Fibroblast of skin of right biceps (primary cell): ENCODE data around the gene SLC26A11.
A peak's percentile ranks its signal among the peaks of the same experiment; 100 is the strongest.
"Not testable (repeated sequence)": the region's sequence is repeated elsewhere in the genome, so short reads cannot be mapped to it uniquely, and the experiment has no call there.

ENCODE experiments used
- DNase-seq: peaks from one replicate; pipeline ENCODE4 v3.0.0-alpha.2; 2013

Gene SLC26A11

DNA sequence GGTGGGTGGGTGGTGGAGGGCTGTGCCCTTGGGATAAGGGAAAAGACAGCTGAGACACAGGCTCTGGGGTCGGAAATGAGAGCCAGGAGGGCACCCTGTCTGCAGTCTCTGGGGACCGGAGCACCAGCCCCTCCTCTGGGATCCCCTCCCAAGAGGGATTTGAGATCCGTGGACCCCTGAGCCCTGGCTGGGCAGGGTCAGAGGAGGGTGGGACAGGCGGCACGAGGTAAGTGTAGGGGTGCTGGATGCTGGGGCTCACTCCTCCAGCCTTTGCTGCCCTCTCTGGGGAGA, 519 bp upstream of the SLC26A11 start:
- DNase-seq, result peak; percentile 2

DNA sequence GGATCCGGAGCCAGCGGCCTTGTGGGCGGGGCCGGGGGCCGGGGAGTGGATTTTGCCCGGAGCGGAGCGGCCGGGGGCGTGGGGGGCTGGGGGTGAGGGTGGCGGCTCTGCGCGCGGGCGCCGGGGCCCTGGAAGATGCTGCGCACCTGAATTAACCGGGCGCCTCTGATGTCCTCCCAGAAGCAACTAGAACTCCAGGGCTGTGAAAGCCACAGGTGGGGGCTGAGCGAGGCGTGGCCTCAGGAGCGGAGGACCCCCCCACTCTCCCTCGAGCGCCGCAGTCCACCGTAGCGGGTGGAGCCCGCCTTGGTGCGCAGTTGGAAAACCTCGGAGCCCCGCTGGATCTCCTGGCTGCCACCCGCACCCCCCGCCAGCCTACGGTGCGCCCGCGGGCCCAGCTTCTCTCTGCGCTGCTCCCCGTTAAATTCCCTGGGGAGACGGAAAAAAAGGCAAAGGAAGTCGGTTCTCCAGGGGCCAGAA, 549 bp downstream of the SLC26A11 start:
- peak; percentile 5 for DNase-seq

DNA sequence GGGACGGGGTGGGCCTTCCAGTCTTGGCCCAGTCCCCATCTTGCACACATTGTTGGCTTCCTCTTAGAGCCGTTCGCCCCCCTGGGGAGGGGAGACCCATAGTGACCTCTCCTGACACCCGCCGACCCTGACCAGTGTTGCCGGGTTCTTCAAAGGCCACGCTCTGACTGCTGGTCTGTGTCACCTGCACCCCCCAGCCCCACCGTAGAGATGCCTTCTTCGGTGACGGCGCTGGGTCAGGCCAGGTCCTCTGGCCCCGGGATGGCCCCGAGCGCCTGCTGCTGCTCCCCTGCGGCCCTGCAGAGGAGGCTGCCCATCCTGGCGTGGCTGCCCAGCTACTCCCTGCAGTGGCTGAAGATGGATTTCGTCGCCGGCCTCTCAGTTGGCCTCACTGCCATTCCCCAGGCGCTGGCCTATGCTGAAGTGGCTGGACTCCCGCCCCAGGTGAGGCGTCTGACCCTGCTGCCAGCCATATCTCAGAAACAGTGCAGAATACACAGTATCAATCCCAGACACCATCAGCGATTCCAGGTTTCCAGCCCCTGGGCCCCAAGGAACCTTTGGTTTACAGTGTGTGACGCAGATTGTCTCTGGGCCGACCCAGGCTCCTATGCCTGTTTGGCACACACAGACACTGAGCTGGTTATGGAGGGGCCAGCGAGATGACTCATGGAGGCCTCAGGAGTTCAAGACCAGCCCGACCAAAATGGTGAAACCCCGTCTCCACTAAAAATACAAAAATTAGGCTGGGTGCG, 1.3 kb downstream of the SLC26A11 start:
- no peak for DNase-seq

DNA sequence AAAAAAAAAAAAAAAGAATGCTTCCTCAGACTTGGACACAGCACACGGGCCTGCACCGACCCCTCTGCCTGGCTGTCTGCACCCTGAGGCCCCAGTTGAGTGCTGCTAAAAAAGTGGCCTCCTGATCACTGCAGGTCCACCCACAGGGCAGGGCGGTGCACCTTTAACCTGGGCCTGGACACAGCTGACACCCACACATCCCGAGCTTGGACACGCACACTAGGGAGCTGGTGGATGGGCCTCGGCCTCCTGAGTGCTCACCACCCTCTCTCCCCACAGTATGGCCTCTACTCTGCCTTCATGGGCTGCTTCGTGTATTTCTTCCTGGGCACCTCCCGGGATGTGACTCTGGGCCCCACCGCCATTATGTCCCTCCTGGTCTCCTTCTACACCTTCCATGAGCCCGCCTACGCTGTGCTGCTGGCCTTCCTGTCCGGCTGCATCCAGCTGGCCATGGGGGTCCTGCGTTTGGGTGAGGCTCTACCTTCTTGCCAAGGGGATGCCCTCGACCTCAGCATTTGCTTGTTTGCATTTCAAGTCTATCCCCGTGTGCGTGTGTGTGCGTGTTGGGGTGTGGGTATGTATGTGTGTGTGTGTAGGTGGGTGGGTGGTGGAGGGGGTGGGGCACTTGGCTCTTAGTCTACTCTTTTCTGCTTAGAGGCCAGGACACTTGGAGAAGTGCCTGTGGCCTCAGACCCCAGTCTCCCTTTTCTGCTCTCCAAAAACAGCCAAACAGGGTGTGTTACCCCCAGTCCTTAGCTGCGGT, 2.3 kb downstream of the SLC26A11 start:
- no peak for DNase-seq

DNA sequence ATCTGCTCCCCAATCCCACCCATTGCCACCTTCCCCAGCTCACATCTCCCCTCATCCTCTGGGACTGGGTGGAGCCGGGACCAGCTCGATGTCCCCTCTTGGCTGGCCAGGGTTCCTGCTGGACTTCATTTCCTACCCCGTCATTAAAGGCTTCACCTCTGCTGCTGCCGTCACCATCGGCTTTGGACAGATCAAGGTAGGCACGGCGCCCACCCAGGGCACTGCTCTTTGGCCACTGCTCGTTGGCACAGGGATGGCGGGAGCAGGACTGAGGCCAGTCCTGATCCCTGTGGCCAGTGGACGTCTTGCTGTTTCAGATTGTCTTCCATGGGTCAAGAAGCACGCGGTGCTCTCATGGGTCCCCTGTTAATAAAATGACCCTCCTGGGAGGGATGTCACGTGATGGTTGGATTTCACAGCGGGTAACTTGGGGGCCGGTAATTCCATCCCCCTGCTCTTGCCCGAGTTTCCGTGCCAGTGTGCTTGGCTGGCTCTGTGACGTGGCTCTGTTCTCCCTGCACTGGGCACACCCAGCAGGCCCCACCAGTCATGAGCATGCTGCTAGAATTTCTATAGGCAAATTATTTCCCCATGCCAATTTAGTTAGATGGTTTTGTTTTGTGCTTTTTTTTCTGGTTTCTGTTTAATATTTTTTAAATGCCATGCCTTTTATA, 3.1 kb downstream of the SLC26A11 start:
- DNase-seq, result no peak

DNA sequence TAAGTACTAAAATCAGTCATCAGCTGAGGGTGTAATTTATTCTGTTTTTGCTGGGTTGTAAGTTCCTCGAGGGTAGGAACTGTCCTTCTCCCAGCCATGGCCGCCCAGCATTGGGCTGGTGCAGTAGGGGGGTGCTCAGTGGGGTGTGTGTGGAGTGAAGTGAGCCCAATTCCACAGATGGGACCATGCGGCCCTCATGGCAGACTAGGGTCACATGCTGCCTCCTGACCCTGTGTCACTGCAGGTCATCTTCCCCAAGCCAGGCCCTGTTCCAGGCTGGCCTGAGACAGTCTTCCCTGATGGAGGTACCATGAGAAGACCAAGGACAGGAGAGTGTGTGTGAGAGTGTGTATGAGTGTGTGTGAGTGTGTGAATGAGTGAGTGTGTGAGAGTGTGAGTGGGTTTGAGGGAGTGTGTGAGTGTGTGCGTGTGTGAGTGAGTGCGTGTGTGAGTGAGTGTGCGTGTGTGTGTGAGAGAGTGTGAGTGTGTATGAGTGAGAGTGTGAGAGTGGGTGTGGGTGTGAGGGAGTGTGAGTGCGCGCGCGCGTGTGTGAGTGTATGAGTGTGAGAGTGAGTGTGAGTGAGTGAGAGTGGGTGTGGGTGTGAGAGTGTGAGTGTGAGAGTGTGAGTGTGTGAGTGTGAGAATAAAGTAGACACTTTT, 3.7 kb downstream of the SLC26A11 start:
- DNase-seq, result no peak

DNA sequence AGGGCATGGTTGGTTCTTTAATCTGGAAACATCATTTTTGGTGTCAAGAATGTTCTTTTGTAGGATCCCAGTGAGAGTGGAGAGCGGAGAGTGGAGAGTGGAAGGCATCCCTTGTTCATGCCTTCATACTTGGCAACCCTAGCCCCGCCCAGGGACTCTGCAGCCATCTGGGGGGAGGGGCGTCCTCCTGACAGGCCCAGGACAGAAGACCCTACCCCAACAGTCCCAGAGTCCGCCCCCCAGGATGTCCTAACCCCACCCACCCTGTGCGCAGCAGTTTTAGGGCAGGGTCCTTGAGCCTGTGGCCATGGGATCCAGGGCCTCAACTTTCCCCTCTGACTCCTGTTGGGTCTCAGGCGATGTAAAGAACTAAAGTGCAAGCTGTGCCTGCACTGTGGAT, 4.5 kb downstream of the SLC26A11 start:
- DNase-seq, result no peak

DNA sequence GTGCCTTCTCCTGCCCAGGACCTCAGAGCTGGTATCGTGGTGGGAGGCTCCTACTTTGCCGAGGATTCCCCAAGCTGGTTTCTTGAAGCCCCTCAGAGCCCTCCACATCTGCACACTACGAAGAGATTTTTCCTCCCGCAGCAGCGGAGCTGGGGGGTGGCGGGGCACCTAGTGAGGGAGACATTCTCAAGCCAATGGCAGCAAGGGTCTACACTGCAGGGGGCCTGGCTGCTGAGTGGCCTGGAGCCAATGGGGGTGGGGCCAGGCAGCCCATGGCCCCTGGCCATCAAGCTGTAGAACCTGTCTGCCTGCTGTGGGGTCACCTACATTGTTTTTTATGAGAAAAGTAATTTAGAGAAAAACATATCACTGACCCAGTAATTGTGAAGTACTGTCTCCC, 5.0 kb downstream of the SLC26A11 start:
- no peak for DNase-seq

DNA sequence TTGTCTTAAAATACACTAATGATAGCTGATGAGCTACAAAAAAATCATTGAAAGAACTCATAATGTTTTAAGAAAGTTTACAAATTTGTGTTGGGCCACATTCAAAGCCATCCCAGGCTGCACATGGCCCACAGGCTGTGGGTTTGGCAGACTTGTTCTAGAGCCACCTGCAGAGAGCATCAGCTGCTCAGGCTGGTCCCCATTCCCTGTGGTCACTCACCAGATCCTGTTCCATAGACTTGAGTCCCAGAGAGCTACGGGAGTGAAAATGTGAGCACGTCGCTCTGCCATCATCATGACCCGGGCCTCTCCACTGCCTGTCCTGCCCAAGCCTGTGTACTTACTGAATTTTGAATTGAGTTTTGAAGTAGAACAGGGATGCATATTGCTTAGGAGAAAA, 6.9 kb downstream of the SLC26A11 start:
- DNase-seq, result no peak

DNA sequence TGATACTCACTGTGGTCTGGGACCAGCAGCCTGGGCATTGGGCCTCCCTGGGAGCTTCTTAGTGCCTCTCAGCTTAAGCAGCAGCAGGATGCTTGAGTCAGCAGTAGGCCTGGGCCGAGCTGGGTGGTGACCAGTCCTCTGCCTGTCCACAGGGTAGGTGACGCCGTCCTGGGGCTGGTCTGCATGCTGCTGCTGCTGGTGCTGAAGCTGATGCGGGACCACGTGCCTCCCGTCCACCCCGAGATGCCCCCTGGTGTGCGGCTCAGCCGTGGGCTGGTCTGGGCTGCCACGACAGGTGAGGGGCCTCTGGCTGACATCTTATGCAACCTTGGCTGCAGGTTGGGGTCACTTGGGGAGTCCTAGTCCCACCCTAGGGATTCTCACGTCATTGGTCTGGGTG, 7.4 kb downstream of the SLC26A11 start:
- DNase-seq, result no peak

DNA sequence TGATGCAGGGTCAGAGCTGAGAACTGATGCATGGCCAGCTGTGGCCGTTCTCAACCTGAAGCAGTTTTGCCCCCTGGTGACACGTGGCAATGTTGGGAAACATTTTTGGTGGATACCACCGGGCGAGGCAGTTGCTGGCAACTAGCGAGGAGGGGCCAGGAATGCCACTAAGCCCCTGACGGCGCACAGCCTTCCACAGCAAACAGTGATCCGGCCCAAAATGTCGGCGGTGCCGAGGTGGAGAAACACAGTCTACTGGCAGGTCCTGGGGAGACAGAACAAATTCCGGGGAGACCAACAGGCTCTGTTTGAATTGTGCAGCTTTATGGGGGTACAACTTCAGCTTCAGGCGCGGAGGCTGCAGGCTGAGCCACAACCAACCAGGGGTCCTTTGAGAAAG, 8.2 kb downstream of the SLC26A11 start:
- no peak for DNase-seq

DNA sequence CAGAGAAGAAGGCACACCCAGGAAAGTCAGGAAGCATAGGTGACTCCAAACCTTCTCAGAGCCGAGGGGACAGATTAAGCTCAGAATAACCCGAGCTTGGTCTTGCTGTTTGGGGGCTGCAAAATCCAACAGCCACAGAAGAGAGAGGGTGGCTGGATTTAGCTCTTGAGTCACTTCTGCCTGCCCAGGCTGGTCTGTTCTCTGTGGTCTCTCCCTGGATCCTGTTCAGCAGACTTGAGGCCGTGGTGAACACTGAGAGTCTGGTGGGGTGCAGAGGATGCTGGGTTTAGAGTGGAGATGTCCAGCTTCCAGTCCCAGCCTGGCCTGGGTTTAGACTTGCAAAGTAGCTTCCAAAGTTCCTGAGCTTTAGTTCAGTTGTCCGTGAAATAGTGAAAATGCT, 8.8 kb downstream of the SLC26A11 start:
- DNase-seq, result no peak

DNA sequence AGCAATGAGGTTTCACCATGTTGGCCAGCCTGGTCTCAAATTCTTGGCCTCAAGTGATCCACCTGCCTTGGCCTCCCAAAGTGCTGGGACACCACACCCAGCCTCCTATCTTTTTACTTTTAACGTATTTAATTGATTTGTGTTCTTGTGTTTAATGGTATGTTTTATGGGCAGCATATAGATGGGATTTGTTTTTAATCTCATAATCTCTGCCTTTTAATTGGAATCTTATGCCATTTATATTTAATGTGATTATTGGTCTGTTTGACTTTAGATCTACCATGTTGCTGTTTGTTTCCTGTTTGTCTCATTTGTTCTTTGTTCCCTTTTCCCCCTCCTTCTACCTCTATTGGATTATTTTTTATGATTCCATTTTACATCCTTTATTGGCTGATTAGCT, 12.2 kb downstream of the SLC26A11 start:
- DNase-seq, result no peak

DNA sequence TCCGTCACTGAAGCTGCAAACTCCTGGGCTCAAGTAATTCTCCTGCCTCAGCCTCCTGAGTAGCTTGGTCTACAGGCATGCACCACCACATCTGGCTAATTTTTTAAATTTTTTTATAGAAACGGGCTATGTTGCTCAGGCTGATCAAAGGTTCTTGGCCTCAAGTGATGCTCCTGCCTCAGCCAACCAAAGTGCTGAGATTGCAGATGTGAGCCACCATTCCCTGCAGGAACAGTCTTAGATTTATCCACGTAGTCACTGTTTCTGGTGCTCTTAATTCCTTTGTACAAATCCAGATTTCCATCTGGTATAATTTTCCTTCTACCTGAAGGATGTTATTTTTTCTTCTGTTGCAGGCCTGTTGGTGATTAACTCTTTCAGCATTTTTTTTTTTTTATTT, 13.0 kb downstream of the SLC26A11 start:
- no peak for DNase-seq

DNA sequence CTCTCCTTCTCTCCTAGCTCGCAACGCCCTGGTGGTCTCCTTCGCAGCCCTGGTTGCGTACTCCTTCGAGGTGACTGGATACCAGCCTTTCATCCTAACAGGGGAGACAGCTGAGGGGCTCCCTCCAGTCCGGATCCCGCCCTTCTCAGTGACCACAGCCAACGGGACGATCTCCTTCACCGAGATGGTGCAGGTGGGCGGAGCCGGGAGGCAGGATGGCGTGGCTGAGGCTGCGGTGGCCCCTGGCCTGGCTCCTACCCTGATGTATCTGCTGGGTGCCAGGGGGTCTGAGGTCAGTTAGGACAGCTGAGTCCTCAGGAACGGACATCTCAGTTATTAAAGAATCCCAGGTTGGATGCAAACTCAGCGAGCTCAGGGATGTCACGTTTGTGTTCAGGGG, 16.7 kb downstream of the SLC26A11 start:
- DNase-seq, result no peak

DNA sequence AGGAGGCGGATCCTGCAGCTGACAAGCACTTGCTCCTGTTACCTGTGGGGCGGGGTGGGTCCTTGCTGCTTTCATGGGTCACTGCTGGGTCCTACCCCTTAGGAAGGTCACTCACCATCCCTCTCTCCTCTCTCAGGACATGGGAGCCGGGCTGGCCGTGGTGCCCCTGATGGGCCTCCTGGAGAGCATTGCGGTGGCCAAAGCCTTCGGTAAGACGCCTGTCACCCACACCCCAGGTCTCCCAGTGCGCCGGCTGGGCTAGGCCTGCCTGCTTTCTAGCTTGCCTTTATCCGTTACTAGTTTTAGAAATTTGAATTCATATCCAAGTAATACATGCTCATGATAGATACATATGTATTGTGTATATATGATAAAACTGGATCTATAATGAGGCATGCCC, 17.2 kb downstream of the SLC26A11 start:
- no peak for DNase-seq

DNA sequence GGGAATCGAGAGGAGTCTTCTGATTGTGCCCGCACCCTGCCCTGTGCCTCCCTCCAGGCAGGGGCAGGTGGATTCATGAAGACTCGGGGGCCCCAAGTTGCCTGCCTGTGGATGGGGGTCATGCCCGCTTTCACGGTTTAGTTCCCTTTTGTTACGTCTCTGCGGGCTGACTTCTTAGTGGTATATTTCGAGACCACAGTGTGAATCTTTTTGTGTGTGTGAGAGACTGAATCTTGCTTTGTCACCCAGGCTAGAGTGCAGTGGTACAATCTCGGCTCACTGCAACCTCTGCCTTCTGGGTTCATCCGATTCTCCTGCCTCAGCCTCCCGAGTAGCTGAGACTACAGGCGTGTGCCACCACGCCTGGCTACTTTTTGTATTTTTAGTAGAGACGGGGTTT, 22.3 kb downstream of the SLC26A11 start:
- no peak for DNase-seq

DNA sequence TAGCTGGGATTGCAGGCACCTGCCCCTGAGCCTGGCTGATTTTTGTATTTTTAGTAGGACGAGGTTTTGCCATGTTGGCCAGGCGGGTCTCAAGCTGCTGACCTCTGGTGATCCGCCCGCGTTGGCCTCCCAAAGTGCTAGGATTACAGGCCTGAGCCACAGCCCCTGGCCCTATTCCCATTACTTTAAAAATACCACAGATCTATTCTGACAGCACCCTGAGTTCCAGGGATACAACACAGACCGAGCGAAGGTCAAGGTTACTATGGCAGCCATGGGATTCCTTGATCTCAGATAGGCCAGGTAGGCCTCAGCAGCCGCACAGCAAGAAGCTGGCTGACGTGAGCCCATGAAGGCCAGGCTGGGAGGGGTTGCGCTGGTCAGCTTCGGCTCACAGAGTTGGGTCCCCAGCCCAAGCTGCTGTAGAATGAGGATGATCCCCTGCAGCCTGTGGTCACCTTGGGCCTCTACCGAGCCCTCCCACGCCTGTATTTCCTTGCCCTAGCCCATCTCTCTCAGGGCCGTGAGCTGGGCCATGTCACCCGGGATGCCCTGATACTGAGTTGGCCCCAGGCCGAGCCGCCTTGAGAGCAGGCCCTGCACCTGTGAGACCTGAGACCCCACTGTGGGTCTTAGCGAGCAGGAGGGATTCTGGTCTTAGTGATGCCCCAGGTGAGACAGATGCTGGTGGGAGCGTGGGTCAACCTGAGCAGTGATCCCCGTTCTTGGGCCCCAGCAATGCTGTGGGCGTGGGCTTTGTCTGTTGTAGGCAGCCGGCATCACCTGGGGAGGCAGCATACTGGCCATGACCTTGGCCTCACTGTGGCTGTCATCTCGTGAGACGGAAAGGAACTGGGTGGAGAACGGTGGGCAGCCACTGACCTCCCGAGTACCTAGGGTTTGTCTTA, 23.6 kb downstream of the SLC26A11 start:
- no peak for DNase-seq

DNA sequence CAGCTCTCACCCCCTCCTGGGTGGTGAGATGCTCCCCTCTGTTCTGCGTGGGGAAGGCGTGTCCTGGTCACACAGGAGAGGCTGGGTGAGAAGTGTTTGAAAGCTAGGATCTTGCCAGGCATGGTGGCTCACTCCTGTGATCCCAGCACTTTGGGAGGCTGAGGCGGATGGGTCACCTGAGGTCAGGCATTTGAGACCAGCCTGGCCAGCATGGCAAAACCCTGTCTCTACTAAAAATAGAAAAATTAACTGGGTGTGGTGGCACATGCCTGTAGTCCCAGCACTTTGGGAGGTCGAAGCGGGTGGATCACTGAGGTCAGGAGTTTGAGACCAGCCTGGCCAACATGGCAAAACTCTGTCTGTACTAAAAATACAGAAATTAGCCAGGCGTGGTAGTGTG, 24.2 kb downstream of the SLC26A11 start:
- not testable (repeated sequence) for DNase-seq

DNA sequence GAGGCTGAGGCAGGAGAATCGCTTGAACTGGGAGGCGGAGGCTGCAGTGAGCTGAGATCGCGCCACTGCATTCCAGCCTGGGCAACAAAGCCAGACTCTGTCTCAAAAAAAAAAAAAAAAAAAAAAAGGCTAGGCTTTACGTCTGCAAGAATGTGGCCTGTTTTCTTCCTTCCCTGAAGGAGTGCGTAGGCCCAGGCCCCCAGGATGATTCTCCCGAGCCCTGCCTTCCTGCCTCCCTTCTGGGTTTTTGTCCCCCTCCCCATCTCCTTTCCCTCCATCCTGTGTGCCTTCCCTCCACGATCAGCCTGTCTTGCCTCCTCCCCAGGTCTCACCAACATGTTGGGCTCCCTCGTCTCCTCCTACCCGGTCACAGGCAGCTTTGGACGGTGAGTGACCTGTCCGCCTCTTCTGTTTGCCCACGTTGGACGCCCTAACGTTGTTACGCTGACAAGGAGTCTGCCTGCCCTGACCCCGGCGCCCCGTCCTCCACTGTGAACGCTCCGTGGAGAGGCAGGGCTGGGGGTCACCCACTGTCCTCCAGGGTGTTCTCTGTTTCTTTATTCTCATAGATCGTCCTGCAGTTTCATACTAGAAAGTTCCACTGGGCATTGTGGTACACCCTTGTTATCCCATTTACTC, 24.8 kb downstream of the SLC26A11 start:
- no peak for DNase-seq

DNA sequence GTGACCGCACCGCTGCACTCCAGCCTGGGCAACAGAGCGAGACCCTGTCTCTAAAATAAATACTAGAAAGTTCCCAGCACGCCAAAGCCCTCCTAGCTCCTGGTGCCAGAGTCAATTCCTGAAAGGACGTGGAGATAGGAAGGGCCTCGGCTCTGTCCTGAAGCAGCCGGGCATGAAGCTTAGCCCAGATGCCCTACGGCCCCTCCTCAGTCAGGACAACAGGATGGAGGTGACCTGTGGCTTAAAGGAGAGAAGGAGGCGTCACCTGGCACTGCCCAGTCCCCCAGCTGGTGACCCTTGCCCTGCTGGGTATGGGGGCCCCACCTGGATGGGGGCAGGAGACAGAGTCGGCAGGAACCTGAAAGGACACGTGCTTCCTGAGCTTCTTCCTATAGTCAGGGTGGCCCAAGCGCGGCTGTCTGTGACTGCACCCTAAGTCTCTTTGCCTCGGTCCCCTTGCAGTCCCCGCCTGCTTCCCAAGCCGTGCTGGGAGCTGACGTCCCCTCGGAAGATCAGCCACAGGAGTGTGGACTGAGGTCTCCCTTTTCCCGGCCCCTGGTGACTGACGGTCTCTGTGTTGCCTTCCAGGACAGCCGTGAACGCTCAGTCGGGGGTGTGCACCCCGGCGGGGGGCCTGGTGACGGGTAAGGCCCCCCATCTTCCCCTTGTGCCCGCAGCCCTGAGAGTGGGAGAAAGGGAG, 25.5 kb downstream of the SLC26A11 start:
- no peak for DNase-seq
